C4-2B (cell line): ENCODE results near the gene RAB3B.
"Not testable (repeated sequence)": the region's sequence is repeated elsewhere in the genome, so short reads cannot be mapped to it uniquely, and the experiment has no call there.

Source experiments
- H3K27ac ChIP-seq: fragments of 450-650 bp; 2 replicates; pipeline ENCODE4 v1.5.1; 2017
- ZFX ChIP-seq: fragments of 450-650 bp; IDR thresholded peaks from 2 replicates; pipeline ENCODE4 v1.6.1; 2017
- TF ChIP-seq, protein P1 (sequence below): fragments of 450-650 bp; conservative IDR thresholded peaks from 2 replicates; pipeline ENCODE4 v1.5.1; 2017; ENCODE audit warnings: mild to moderate bottlenecking

The RAB3B gene

DNA sequence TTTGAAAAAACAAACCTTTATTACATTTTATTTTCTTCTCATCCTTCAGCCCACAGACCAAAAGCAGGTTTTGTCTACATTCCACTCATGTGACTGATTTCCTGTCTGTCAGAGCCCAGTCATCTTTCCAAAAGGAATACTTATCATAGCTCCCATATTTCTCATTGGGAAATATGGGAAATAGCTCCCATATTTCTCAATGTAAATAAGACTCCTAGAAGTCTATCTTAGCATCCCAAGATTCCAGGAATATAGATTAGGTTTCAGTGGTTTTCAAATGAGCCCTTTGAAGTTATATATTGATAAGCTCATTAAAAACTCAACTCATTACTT lies 92.8 kb downstream of the RAB3B start:
- H3K27ac ChIP-seq: no peak overlapping the region
- TF ChIP-seq ZFX: no peak
- TF ChIP-seq, protein P1, sequence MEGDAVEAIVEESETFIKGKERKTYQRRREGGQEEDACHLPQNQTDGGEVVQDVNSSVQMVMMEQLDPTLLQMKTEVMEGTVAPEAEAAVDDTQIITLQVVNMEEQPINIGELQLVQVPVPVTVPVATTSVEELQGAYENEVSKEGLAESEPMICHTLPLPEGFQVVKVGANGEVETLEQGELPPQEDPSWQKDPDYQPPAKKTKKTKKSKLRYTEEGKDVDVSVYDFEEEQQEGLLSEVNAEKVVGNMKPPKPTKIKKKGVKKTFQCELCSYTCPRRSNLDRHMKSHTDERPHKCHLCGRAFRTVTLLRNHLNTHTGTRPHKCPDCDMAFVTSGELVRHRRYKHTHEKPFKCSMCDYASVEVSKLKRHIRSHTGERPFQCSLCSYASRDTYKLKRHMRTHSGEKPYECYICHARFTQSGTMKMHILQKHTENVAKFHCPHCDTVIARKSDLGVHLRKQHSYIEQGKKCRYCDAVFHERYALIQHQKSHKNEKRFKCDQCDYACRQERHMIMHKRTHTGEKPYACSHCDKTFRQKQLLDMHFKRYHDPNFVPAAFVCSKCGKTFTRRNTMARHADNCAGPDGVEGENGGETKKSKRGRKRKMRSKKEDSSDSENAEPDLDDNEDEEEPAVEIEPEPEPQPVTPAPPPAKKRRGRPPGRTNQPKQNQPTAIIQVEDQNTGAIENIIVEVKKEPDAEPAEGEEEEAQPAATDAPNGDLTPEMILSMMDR: no peak

DNA sequence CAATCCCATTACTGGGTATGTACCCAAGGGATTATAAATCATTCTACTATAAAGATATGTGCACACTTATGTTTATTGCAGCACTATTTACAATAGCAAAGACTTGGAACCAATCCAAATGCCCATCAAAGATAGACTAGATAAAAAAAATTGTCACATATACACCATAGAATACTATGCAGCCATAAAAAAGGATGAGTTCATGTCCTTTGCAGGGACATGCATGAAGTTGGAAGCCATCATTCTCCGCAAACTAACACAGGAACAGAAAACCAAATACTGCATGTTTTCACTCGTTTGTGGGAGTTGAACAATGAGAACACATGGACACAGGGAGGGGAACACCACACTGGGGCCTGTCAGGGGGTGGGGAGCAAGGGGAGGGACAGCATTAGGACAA lies 95.8 kb downstream of the RAB3B start:
- not testable (repeated sequence) for H3K27ac ChIP-seq

DNA sequence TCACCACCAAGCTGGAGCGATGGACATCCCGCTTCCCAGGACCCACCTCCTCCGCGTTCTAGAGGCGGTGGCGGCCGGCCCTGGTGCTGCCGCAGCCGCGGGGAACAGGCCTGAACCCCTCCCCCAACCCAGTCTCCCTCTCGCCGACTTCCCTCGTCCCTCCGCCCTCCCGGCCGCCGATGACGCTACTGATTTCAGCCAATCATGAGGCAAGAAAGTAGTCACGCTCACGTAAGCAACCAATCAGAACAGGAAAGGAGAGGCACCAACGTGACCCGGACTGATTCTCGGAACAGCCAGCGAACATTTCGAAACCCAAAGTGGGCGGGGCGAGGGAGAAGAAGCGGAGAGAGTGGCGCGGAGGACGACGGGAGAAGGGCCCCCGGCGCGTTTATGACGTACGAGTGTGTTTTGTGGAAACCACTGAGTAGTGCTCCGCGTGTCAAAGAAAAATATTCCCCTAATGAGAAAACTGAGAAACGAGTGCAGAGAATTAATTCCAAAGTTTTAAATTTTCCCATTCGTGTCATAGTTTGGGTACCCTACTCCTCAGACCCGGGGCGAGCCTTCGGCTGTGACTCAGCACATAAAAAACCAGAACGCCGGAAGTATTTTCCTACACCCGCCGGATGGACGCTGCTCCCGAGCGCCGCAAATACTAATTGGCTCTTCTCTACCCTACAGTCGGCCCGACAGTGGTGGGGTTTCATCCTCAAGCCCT lies 111.7 kb downstream of the RAB3B start, which contains the start of gene NRDC:
Gene NRDC (minus strand): TSS at position 112 of the 721 bp plus-strand sequence. CDS start 112 bp downstream, outside the sequence.
- peak within 1 kb of the TSS; percentile 93 for H3K27ac ChIP-seq
- TF ChIP-seq ZFX: peak; percentile 80
- TF ChIP-seq, protein P1: no peak

DNA sequence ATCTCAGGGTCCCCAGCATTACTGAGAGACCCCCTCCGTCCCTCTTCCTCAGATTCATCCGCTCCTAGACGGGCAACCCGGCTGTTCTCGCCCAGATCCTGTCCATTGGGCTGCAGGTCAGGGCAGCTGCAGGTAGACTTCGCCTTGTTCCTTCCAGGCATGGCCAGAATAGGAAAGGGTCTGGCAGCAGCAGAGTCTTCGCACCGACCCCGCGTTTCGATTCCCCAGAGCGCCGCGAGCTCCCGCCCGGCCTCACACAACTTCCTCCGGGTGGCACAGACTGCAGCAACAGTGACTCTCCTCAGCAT lies 112.2 kb downstream of the RAB3B start:
- H3K27ac ChIP-seq: peak overlapping the region; percentile 93
- TF ChIP-seq, protein P1: no peak
- TF ChIP-seq ZFX: no peak

DNA sequence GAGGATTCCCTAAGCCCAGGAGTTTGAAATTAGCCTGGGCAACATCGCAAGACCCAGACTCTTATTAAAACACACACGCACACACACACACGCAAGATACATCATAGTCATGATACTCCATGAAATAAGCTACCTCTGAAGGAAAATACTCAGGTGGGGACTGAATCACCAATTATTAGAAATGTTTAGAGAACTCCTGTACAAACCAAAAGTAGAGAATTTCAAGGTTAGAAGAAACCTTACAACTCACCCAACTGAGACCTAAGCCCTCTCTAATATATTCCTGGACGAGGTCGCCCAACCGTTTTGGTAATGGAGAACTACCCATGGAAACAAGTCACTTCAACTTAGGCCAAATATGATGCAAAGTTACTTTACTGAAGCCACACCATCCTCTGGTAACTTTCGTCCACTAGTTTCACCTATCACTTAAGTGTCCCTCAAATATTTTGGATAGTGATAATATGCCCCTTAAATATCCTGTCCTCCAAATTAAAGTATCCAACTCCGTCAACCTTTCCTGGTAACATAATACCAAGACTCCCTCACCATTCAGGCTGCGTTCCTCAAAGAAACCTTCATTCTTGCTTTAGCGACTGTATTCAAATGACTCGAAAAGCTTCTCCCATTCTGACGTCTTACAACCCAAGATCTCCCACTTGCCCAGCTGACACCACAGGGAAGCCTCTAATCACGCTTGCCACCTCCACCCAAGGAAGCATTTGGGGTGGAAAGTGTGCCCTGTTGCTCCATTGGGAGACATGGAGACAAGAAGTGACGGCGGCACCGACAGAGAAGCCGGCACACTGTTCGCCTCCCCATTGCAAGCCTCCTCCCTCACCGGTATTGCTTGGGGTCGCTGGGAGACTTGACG lies 112.8 kb downstream of the RAB3B start:
- peak overlapping the region; percentile 93 for H3K27ac ChIP-seq
- TF ChIP-seq, protein P1: no peak
- TF ChIP-seq ZFX: no peak

DNA sequence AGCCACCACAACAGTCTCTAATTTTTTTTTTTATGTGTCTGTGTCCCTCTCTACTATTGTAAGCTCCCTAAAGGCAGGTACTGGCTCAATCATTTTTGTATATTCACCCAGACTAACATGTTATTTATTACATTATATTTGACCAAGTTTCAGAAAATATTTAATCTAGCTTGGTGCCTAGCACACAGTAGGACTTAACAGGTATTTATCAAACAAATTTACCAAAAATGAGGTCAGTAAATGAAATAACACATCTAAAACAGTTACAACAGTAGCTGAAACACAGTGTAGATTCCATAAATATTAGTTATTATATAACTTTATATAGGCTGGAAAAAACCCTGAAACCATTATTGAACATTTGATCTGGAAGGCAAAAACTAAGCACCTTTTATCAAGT lies 114.7 kb downstream of the RAB3B start:
- TF ChIP-seq, protein P1: no peak
- no peak for TF ChIP-seq ZFX
- H3K27ac ChIP-seq: no peak overlapping the region

GRCh38 chr1:51875291-51875772 lies 115.2 kb downstream of the RAB3B start:
- TF ChIP-seq, protein P1: no peak
- TF ChIP-seq ZFX: no peak
- H3K27ac ChIP-seq: no peak overlapping the region

DNA sequence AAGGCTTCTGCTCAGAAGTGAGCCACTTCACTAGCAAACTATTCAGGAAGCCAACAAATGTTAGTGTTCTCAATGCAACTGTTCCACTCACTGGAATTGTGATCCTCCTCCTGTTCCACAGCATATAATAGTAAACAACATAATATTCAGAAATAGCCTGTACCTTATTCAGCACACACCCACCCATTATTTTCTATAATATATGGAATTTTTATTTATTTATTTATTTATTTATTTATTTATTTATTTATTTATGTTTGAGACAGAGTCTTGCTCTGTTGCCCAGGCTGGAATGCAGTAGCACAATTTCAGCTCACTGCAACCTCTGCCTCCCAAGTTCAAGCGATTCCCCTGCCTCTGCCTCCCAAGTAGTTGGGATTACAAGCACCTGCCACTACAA lies 117.2 kb downstream of the RAB3B start:
- not testable (repeated sequence) for H3K27ac ChIP-seq
